Endothelial cell of umbilical vein (primary cell): ENCODE measurements around the gene DNAJB5. TPM values are rescaled to one million over a fixed set of nuclear protein-coding genes. Genes with fewer than 3 reads are reported as not detected.

ENCODE experiments used
- BruUV-seq: library from RNA; stranded (reverse); fragments of 400-500 nt; replicated peaks from 2 replicates; lab custom pipeline; 2021; lab: Mats Ljungman, UMichigan
- CTCF ChIA-PET: fragments of 300-600, 350-600 bp; sonication (Branson Sonifier 250); formaldehyde crosslinking; loops from one replicate; lab custom pipeline; 2021; ENCODE audit warnings: antibody characterized with exemption, inconsistent platforms; lab: Charles Lee
- POLR2A ChIA-PET: fragments of 300-600, 350-600 bp; sonication (Branson Sonifier 250); formaldehyde crosslinking; loops from one replicate; lab custom pipeline; 2021; ENCODE audit warnings: antibody characterized with exemption, inconsistent platforms; lab: Charles Lee
- DNase-seq: peaks from one replicate; pipeline ENCODE4 v3.0.0-alpha.2; 2011; ENCODE audit warnings: low read depth, low spot score
- FAIRE-seq: peaks from 2 replicates; lab custom pipeline; 2011; peaks lifted over from hg19 to GRCh38; lab: Jason Lieb, UNC
- H2AFZ ChIP-seq: 2 replicates; pipeline ENCODE4 v1.6.0; 2012; ENCODE audit warnings: low read depth, low read length, control low read depth, inconsistent platforms
- H3K27ac ChIP-seq: 2 replicates; pipeline ENCODE4 v1.5.1; 2011; ENCODE audit warnings: low read depth, mild to moderate bottlenecking, control low read depth, low read length, moderate library complexity; ENCODE audit not compliant: insufficient read depth
- H3K27me3 ChIP-seq, 2 experiments: 2 replicates each; pipeline versions ENCODE4 v1.6.0 to v1.6.1; 2011; ENCODE audit warnings: low read length in 2 of 2, mixed read lengths in 1 of 2; ENCODE audit not compliant: control insufficient read depth in 2 of 2, insufficient read depth in 2 of 2
- H3K36me3 ChIP-seq, 2 experiments: 2 replicates in 1 of 2; 3 replicates in 1 of 2; pipeline ENCODE4 v1.5.1; 2011; ENCODE audit warnings: low read length in 2 of 2, mild to moderate bottlenecking in 1 of 2, moderate library complexity in 1 of 2; ENCODE audit not compliant: control insufficient read depth in 2 of 2, insufficient read depth in 2 of 2; ENCODE audit errors: extremely low read depth in 1 of 2
- H3K4me1 ChIP-seq: 3 replicates; pipeline ENCODE4 v1.5.1; 2011; ENCODE audit warnings: mild to moderate bottlenecking, low read length; ENCODE audit not compliant: control insufficient read depth, insufficient read depth; ENCODE audit errors: extremely low read depth
- H3K4me2 ChIP-seq: 2 replicates; pipeline ENCODE4 v1.6.1; 2011; ENCODE audit warnings: low read length, control low read depth, mixed read lengths; ENCODE audit not compliant: insufficient read depth
- H3K4me3 ChIP-seq, 3 experiments: fragments of 200-600 bp in 1 of 3; sonication (generic), shearing (Covaris generic) in 1 of 3; replicated peaks in 1 of 3; 2 replicates each; pipeline ENCODE4 v1.5.1; 2011 to 2016; ENCODE audit warnings: control low read depth in 3 of 3, low read length in 3 of 3, mild to moderate bottlenecking in 2 of 3, inconsistent platforms in 1 of 3, low read depth in 1 of 3, moderate library complexity in 1 of 3; ENCODE audit not compliant: insufficient read depth in 1 of 3
- H3K79me2 ChIP-seq: 2 replicates; pipeline ENCODE4 v1.6.0; 2012; ENCODE audit warnings: low read length, inconsistent platforms; ENCODE audit not compliant: control insufficient read depth, insufficient read depth
- H3K9ac ChIP-seq: replicated peaks from 2 replicates; pipeline ENCODE3; 2011; ENCODE audit warnings: low read length, control low read depth; ENCODE audit not compliant: insufficient read depth; ENCODE audit errors: extremely low read depth
- H3K9me1 ChIP-seq: replicated peaks from 3 replicates; pipeline ENCODE4 v1.6.0; 2011; ENCODE audit warnings: mild to moderate bottlenecking, low read length; ENCODE audit not compliant: control insufficient read depth, insufficient read depth; ENCODE audit errors: extremely low read depth
- H3K9me3 ChIP-seq: replicated peaks from 2 replicates; pipeline ENCODE4 v1.5.1; 2012; ENCODE audit warnings: low read length, inconsistent platforms; ENCODE audit not compliant: control insufficient read depth, insufficient read depth
- H4K20me1 ChIP-seq: replicated peaks from 2 replicates; pipeline ENCODE3; 2011; ENCODE audit warnings: mild to moderate bottlenecking, low read length; ENCODE audit not compliant: control insufficient read depth, insufficient read depth; ENCODE audit errors: extremely low read depth
- EZH2 ChIP-seq: IDR thresholded peaks from 2 replicates; pipeline ENCODE4 v1.6.1; 2012; ENCODE audit warnings: borderline replicate concordance, low read depth, mild to moderate bottlenecking, moderate library complexity, low read length, inconsistent platforms; ENCODE audit not compliant: severe bottlenecking
- FOS ChIP-seq: IDR thresholded peaks from 2 replicates; pipeline ENCODE4 v1.6.1; 2011; ENCODE audit warnings: mild to moderate bottlenecking, low read length, moderate library complexity, borderline replicate concordance; ENCODE audit not compliant: insufficient read depth
- GATA2 ChIP-seq: IDR thresholded peaks from 2 replicates; pipeline ENCODE4 v1.7.0; 2011; ENCODE audit warnings: low read depth, mild to moderate bottlenecking, moderate library complexity, mixed read lengths, low read length; ENCODE audit not compliant: insufficient read length, insufficient read depth
- JUN ChIP-seq: IDR thresholded peaks from 2 replicates; pipeline ENCODE4 v1.6.1; 2011; ENCODE audit warnings: borderline replicate concordance, low read depth; ENCODE audit not compliant: insufficient read length, insufficient read depth
- MYC ChIP-seq: IDR thresholded peaks from one replicate; pipeline ENCODE4 v1.6.1; 2011; ENCODE audit warnings: mild to moderate bottlenecking, low read depth, low read length
- POLR2A ChIP-seq: IDR thresholded peaks from 2 replicates; pipeline ENCODE4 v1.6.1; 2012; ENCODE audit warnings: low read depth, mild to moderate bottlenecking, control low read depth, low read length
- POLR2AphosphoS5 ChIP-seq: IDR thresholded peaks from 2 replicates; pipeline ENCODE4 v1.6.1; 2012; ENCODE audit warnings: low read depth, mild to moderate bottlenecking, control low read depth, low read length, moderate library complexity; ENCODE audit not compliant: insufficient read depth
- dilution Hi-C: fragments of 300-500 bp; cut with MboI; formaldehyde crosslinking; loops from one replicate; pipeline ENCODE4 v1.15.0; 2019; ENCODE audit warnings: low sequenced_read_pairs; ENCODE audit not compliant: extremely low pct_ligation_motif_present
- intact Hi-C: fragments of 100-400 bp; cut with micrococcal nuclease; formaldehyde crosslinking; loops from one replicate; pipeline ENCODE4 v1.10.0; 2022
- polyA plus RNA-seq, 4 experiments: library from polyadenylated mRNA; depleted of rRNA in 3 of 4; stranded (reverse) in 3 of 4; unstranded in 1 of 4; fragments of >200 nt; gene quantifications; 2 replicates each; pipeline versions ENCODE4 v1.2.1 to v1.2.3, GENCODE V29; 2011 to 2012; ENCODE audit warnings: missing spikeins in 1 of 4
- total RNA-seq: library from RNA; stranded (reverse); gene quantifications from 2 replicates; pipeline ENCODE4 v1.2.3, GENCODE V29; 2021
- TF ChIP-seq, protein P1 (sequence below), 2 donors: IDR thresholded peaks; 1 replicate in 1 of 2; 2 replicates in 1 of 2; pipeline ENCODE4 v1.5.1; 2011; ENCODE audit warnings: low read length in 2 of 2, mild to moderate bottlenecking in 2 of 2, moderate library complexity in 2 of 2, control low read depth in 1 of 2, inconsistent platforms in 1 of 2, low read depth in 1 of 2; ENCODE audit not compliant: insufficient read depth in 1 of 2; ENCODE audit errors: extremely low read depth in 1 of 2
- TF ChIP-seq, protein P2 (sequence below): IDR thresholded peaks from 2 replicates; pipeline ENCODE4 v1.6.1; 2011; ENCODE audit not compliant: insufficient read depth, insufficient read length

The DNAJB5 gene
- total and polyA plus RNA-seq, 2 donors (not counting 3 experiments of a cell fraction or from before 2014, with no cell fraction given): 8.6 to 12.8 TPM

DNA sequence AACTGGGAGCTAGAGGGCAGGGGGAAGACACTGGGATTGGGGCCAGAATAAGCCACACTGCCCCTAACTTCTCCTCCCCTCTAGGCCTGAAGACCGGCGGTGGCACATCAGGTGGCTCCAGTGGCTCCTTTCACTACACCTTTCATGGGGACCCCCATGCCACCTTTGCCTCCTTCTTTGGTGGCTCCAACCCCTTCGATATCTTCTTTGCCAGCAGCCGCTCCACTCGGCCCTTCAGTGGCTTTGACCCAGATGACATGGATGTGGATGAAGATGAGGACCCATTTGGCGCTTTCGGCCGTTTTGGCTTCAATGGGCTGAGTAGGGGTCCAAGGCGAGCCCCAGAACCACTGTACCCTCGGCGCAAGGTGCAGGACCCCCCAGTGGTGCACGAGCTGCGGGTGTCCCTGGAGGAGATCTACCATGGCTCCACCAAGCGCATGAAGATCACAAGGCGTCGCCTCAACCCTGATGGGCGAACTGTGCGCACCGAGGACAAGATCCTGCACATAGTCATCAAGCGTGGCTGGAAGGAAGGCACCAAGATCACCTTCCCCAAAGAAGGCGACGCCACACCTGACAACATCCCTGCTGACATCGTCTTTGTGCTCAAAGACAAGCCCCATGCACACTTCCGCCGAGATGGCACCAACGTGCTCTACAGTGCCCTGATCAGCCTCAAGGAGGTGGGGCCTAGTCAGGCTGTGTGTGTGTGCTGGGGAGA is 6.8 kb downstream of the DNAJB5 start:
- Histone ChIP-seq H3K27ac (no peak overlapping the region), H3K4me2 (no peak overlapping the region), H3K4me3 (no peak overlapping the region), H3K79me2 (no peaks in the 10 kb centered on the region), H4K20me1 (no peaks in the 10 kb centered on the region), H3K9me3 (no peaks in the 10 kb centered on the region), H3K36me3 (peaks cover 3 to 10% of the 10 kb centered on the region in 2 experiments), H3K9ac (no peak overlapping the region), H2AFZ (no peak overlapping the region), H3K4me1 (peaks cover 34% of the 10 kb centered on the region), H3K9me1 (no peaks in the 10 kb centered on the region), H3K27me3 (no peaks in the 10 kb centered on the region)
- FAIRE-seq (no peak), DNase-seq (no peak)
- no TSS peak for BruUV-seq
- ChIA-PET CTCF (interaction anchor here (3.3 to 5.4 kb wide), 3 partner anchors 12 to 97 kb away, joined by 56 to 127 read pairs (median 59); no protein-coding TSS in a partner anchor), POLR2A (no interaction called here)
- TF ChIP-seq EZH2 (no peak), MYC (no peak), POLR2A (no peak), POLR2AphosphoS5 (no peak), GATA2 (no peak), FOS (no peak), JUN (no peak)
- TF ChIP-seq, protein P1, sequence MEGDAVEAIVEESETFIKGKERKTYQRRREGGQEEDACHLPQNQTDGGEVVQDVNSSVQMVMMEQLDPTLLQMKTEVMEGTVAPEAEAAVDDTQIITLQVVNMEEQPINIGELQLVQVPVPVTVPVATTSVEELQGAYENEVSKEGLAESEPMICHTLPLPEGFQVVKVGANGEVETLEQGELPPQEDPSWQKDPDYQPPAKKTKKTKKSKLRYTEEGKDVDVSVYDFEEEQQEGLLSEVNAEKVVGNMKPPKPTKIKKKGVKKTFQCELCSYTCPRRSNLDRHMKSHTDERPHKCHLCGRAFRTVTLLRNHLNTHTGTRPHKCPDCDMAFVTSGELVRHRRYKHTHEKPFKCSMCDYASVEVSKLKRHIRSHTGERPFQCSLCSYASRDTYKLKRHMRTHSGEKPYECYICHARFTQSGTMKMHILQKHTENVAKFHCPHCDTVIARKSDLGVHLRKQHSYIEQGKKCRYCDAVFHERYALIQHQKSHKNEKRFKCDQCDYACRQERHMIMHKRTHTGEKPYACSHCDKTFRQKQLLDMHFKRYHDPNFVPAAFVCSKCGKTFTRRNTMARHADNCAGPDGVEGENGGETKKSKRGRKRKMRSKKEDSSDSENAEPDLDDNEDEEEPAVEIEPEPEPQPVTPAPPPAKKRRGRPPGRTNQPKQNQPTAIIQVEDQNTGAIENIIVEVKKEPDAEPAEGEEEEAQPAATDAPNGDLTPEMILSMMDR (IDR thresholded peaks at IDR 0.05; ENCODE audit: extremely low read depth in 1 of 2, insufficient read depth in 1 of 2, low read depth in 1 of 2, low read length in 2 of 2): no peak
- TF ChIP-seq, protein P2, sequence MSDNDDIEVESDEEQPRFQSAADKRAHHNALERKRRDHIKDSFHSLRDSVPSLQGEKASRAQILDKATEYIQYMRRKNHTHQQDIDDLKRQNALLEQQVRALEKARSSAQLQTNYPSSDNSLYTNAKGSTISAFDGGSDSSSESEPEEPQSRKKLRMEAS: no peak
- dilution Hi-C loops: no loop called here
- intact Hi-C loops: no loop called here
